OCI-LY7 (cell line): ENCODE measurements around the gene C1orf115.

ENCODE experiments used
- EZH2phosphoT487 ChIP-seq: fragments of 200-600 bp; sonication (generic); IDR thresholded peaks from 2 replicates; pipeline ENCODE4 v1.6.1; 2018; ENCODE audit warnings: low read depth, borderline replicate concordance, mild to moderate bottlenecking, mixed run types, antibody characterized with exemption, low read length, moderate library complexity, mixed read lengths
- TF ChIP-seq, protein P1 (sequence below): fragments of 200-600 bp; sonication (generic); conservative IDR thresholded peaks from 2 replicates; pipeline ENCODE4 v1.5.1; 2014; ENCODE audit warnings: mild to moderate bottlenecking, antibody characterized with exemption, low read length, moderate library complexity, mixed read lengths

DNA sequence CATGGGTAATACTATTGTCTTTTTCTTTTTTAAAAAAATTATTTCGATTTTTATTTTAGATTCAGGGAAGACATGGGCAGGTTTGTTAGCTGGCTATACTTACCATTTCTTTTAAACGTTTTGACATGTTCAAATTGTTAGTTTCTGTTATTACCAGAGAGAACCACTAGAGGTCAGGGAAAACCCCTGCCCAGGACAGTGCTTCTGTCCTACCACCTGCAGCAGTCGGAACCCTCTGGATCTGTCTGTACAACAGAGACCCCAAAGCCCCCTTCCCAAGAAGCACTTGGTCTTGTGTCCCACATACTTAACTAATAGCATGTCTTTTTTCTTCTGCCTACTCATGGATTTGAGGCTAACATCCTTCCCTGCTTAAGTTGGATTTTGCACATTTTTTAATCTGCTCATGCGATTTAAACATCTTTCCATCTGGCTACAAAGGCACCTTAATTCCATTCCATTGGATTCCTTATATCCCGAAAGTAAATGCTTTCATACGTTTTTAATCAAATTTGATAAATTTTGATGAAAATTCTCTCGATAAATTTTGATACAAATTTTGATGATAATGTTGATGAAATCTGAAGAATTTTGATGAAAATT, 10.0 kb upstream of the C1orf115 start:
- TF ChIP-seq, protein P1, sequence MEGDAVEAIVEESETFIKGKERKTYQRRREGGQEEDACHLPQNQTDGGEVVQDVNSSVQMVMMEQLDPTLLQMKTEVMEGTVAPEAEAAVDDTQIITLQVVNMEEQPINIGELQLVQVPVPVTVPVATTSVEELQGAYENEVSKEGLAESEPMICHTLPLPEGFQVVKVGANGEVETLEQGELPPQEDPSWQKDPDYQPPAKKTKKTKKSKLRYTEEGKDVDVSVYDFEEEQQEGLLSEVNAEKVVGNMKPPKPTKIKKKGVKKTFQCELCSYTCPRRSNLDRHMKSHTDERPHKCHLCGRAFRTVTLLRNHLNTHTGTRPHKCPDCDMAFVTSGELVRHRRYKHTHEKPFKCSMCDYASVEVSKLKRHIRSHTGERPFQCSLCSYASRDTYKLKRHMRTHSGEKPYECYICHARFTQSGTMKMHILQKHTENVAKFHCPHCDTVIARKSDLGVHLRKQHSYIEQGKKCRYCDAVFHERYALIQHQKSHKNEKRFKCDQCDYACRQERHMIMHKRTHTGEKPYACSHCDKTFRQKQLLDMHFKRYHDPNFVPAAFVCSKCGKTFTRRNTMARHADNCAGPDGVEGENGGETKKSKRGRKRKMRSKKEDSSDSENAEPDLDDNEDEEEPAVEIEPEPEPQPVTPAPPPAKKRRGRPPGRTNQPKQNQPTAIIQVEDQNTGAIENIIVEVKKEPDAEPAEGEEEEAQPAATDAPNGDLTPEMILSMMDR, result peak; percentile 76
- TF ChIP-seq EZH2phosphoT487, result no peak
